Measurements from ENCODE around the gene ATP1B3. TPM values are rescaled to one million over a fixed set of nuclear protein-coding genes. Genes with fewer than 3 reads are reported as not detected.
A peak's percentile ranks its signal among the peaks of the same experiment; 100 is the strongest.

The ATP1B3 gene
- 100 to 1,000 TPM; 143 to 145 TPM for total RNA-seq

DNA sequence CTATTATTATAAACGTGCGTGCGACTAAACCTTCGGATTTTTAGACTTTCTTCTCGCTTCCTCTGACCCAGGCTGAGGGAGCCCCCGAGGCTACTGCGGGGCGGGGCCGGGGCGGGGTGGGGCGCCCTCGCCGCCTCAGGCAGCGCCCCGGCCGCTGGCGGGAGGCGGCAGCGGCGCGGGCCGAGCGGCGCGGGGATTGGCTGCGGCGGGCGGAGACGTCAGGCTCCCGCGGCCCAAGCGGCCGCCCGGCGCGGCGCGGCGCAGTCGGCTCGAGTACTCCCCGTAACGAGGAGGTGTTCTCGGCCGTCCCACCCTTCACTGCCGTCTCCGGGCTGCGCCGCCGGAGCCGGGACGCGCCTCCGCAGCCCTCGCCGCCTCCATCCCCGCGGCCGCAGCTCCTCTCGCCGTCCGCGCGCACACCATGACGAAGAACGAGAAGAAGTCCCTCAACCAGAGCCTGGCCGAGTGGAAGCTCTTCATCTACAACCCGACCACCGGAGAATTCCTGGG, at the start of gene ATP1B3:
TSS of gene ATP1B3 (plus strand) at position 263 of the 510 bp plus-strand sequence. CDS start at position 422, 159 bp downstream.
- ChIA-PET CTCF (interaction anchor here (1.1 to 6.4 kb wide), 3 partner anchors 37 to 565 kb away, joined by 3 to 110 read pairs (median 49); partner anchors contain the start of gene RNF7), POLR2A (interaction anchor here (0.8 to 4.3 kb wide), 8 partner anchors 16 to 389 kb away, joined by 3 to 56 read pairs (median 6); partner anchors contain the start of genes RASA2 and RNF7)
- intact Hi-C loops (cut with micrococcal nuclease), result loop anchor here (1.0 to 10.0 kb wide), 5 partner anchors 138 to 572 kb away; partner anchors contain the start of genes RASA2, RNF7 and TFDP2
- no peaks in the 10 kb centered on the region for H3K9me3 Mint-ChIP-seq
- DNase-seq, result peak; percentile 87
- peak within 1 kb of the TSS; percentile 92 for H3K27ac Mint-ChIP-seq
- H3K4me1 Mint-ChIP-seq (ENCODE audit: low read depth), result peaks cover 36% of the 10 kb centered on the region
- H3K27me3 Mint-ChIP-seq, result no peaks in the 10 kb centered on the region
- peak within 1 kb of the TSS; percentile 96 for H3K4me3 Mint-ChIP-seq
- peaks cover 16% of the 10 kb centered on the region for H3K36me3 Mint-ChIP-seq

GRCh38 chr3:141828487-141828886, 48.0 kb upstream of the ATP1B3 start:
- H3K9me3 Mint-ChIP-seq, result no peaks in the 10 kb centered on the region
- intact Hi-C loops (cut with micrococcal nuclease), result no loop called here
- no peaks in the 10 kb centered on the region for H3K27me3 Mint-ChIP-seq
- H3K36me3 Mint-ChIP-seq, result no peaks in the 10 kb centered on the region
- H3K4me1 Mint-ChIP-seq (ENCODE audit: low read depth), result no peaks in the 10 kb centered on the region
- CTCF ChIA-PET, result no interaction called here
- no peak for DNase-seq
- H3K27ac Mint-ChIP-seq, result no peak overlapping the region
- H3K4me3 Mint-ChIP-seq, result no peak overlapping the region
- POLR2A ChIA-PET, result no interaction called here

- Mint-ChIP-seq H3K4me3 (no peak overlapping the region), H3K36me3 (no peaks in the 10 kb centered on the region), H3K9me3 (no peaks in the 10 kb centered on the region), H3K27me3 (no peaks in the 10 kb centered on the region), H3K4me1 (ENCODE audit: low read depth) (no peaks in the 10 kb centered on the region), H3K27ac (no peak overlapping the region)
- ChIA-PET CTCF (no interaction called here), POLR2A (no interaction called here)
- no peak for DNase-seq
- intact Hi-C loops (cut with micrococcal nuclease), result no loop called here
These were observed 47.6 kb upstream of the ATP1B3 start for GRCh38 chr3:141828890-141829289.

DNA sequence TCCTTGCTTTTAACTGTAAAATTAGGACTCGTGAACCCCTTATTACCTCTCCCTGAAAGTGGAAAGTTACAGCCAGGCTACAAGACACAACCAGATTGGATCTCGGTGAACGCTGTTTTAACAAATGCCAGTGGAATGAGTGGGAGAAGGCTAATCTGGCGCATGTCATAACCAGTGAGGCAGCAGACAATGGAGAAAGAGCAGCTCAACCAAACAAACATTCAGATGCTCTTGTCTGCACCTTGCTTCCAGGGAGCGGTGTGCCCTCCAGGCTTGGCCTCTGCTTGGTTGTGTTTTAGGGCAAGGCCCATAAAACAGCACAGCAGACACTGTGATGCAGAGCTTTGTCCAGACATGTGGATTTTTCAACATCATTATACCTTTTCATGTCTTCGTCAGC, 45.9 kb upstream of the ATP1B3 start:
- intact Hi-C loops (cut with micrococcal nuclease), result no loop called here
- ChIA-PET POLR2A (no interaction called here), CTCF (no interaction called here)
- no peaks in the 10 kb centered on the region for H3K36me3 Mint-ChIP-seq
- H3K9me3 Mint-ChIP-seq, result no peaks in the 10 kb centered on the region
- no peak overlapping the region for H3K4me3 Mint-ChIP-seq
- H3K27me3 Mint-ChIP-seq, result no peaks in the 10 kb centered on the region
- no peaks in the 10 kb centered on the region for H3K4me1 Mint-ChIP-seq (ENCODE audit: low read depth)
- DNase-seq, result no peak
- no peak overlapping the region for H3K27ac Mint-ChIP-seq

DNA sequence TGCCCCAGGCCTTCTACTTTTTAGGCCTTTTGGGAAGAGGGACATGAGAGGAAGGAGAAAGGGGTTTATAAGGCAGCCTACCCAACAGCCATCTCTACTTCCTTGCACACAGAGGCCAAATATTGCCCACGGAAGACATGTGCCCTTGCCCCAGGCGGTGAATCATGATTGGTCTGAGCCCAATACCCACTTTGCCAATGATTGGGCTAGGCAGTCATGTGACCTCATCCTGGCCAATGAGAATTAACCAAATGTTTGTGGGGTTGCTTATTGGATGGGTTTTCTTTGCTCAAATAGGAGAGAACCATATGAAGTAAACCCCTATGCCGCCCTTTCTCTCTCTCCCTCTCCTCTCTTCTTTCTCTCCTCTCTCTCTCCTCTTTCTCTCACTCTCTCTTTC, 42.2 kb upstream of the ATP1B3 start:
- DNase-seq, result no peak
- H3K27ac Mint-ChIP-seq, result no peak overlapping the region
- no peaks in the 10 kb centered on the region for H3K9me3 Mint-ChIP-seq
- H3K4me1 Mint-ChIP-seq (ENCODE audit: low read depth), result no peaks in the 10 kb centered on the region
- CTCF ChIA-PET, result no interaction called here
- no peak overlapping the region for H3K4me3 Mint-ChIP-seq
- H3K36me3 Mint-ChIP-seq, result no peaks in the 10 kb centered on the region
- intact Hi-C loops (cut with micrococcal nuclease), result no loop called here
- no peaks in the 10 kb centered on the region for H3K27me3 Mint-ChIP-seq
- POLR2A ChIA-PET, result no interaction called here

DNA sequence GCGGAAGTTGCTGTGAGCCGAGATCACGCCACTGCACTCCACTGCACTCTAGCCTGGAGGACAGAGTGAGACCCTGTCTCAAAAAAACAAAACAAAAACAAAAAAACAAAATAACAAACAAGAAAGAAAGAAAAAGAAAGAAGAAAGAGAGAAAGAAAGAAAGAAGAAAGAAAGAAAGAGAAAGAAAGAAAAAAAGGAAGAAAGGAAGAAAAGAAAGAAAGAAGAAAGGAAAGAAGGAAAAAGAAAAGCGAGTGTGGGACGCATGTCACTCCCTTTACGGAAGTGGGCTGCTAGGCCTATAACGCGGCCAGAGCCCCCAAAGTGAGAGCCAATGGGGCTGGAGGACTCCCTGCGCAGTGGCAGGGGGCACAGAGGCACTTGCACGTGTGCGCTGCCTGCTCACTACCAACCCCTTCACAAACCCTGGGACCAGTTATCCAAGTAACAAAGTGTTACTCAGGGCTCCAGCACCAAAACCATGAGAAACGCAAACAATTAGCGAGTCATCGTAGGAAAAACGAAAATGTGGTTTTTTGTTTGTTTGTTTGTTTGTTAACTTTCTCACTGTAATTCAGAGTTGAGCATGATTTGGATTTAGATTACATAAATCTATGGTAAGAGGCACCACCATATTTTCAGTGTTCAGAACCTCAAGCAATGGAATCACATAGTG, 40.8 kb upstream of the ATP1B3 start:
- no peaks in the 10 kb centered on the region for H3K9me3 Mint-ChIP-seq
- H3K4me1 Mint-ChIP-seq (ENCODE audit: low read depth), result peaks cover 3% of the 10 kb centered on the region
- no peaks in the 10 kb centered on the region for H3K36me3 Mint-ChIP-seq
- no peak for DNase-seq
- intact Hi-C loops (cut with micrococcal nuclease), result no loop called here
- CTCF ChIA-PET, result no interaction called here
- no peak overlapping the region for H3K4me3 Mint-ChIP-seq
- POLR2A ChIA-PET, result no interaction called here
- no peaks in the 10 kb centered on the region for H3K27me3 Mint-ChIP-seq
- H3K27ac Mint-ChIP-seq, result no peak overlapping the region

- no peaks in the 10 kb centered on the region for H3K9me3 Mint-ChIP-seq
- H3K4me3 Mint-ChIP-seq, result no peak overlapping the region
- ChIA-PET POLR2A (no interaction called here), CTCF (interaction anchor here (0.7 kb wide), 1 partner anchor 232 kb away, joined by 3 read pairs; no protein-coding TSS in a partner anchor)
- H3K27ac Mint-ChIP-seq, result no peak overlapping the region
- H3K27me3 Mint-ChIP-seq, result no peaks in the 10 kb centered on the region
- intact Hi-C loops (cut with micrococcal nuclease), result no loop called here
- DNase-seq, result no peak
- no peaks in the 10 kb centered on the region for H3K36me3 Mint-ChIP-seq
- peaks cover 11% of the 10 kb centered on the region for H3K4me1 Mint-ChIP-seq (ENCODE audit: low read depth)
These were observed 37.1 kb upstream of the ATP1B3 start for GRCh38 chr3:141839389-141839788.

- peak; percentile 15 for DNase-seq
- no peaks in the 10 kb centered on the region for H3K27me3 Mint-ChIP-seq
- H3K9me3 Mint-ChIP-seq, result no peaks in the 10 kb centered on the region
- POLR2A ChIA-PET, result interaction anchor here (1.0 to 1.2 kb wide), 2 partner anchors 9 to 44 kb away, joined by 3 to 4 read pairs; no protein-coding TSS in a partner anchor
- intact Hi-C loops (cut with micrococcal nuclease), result no loop called here
- H3K27ac Mint-ChIP-seq, result no peak overlapping the region
- H3K4me1 Mint-ChIP-seq (ENCODE audit: low read depth), result peaks cover 11% of the 10 kb centered on the region
- no peaks in the 10 kb centered on the region for H3K36me3 Mint-ChIP-seq
- CTCF ChIA-PET, result interaction anchor here (0.6 to 1.0 kb wide), 5 partner anchors 19 to 874 kb away, joined by 3 to 4 read pairs (median 3); no protein-coding TSS in a partner anchor
- no peak overlapping the region for H3K4me3 Mint-ChIP-seq
These were observed 35.5 kb upstream of the ATP1B3 start for GRCh38 chr3:141840737-141841544.

GRCh38 chr3:141844108-141844507, 32.3 kb upstream of the ATP1B3 start:
- DNase-seq, result no peak
- CTCF ChIA-PET, result interaction anchor here (1.1 to 1.9 kb wide), 3 partner anchors 69 to 267 kb away, joined by 4 to 5 read pairs (median 5); no protein-coding TSS in a partner anchor
- Mint-ChIP-seq H3K9me3 (no peaks in the 10 kb centered on the region), H3K27ac (no peak overlapping the region), H3K36me3 (no peaks in the 10 kb centered on the region), H3K4me3 (no peak overlapping the region), H3K4me1 (ENCODE audit: low read depth) (peaks cover 11% of the 10 kb centered on the region), H3K27me3 (no peaks in the 10 kb centered on the region)
- intact Hi-C loops (cut with micrococcal nuclease), result no loop called here
- POLR2A ChIA-PET, result interaction anchor here (0.8 to 1.1 kb wide), 2 partner anchors 47 to 105 kb away, joined by 3 read pairs; no protein-coding TSS in a partner anchor

GRCh38 chr3:141844812-141845211, 31.6 kb upstream of the ATP1B3 start:
- CTCF ChIA-PET, result interaction anchor here (0.7 to 1.9 kb wide), 6 partner anchors 30 to 412 kb away, joined by 3 to 5 read pairs (median 4); no protein-coding TSS in a partner anchor
- no peak for DNase-seq
- H3K27me3 Mint-ChIP-seq, result no peaks in the 10 kb centered on the region
- intact Hi-C loops (cut with micrococcal nuclease), result no loop called here
- POLR2A ChIA-PET, result interaction anchor here (1.1 kb wide), 1 partner anchor 106 kb away, joined by 3 read pairs; no protein-coding TSS in a partner anchor
- no peak overlapping the region for H3K27ac Mint-ChIP-seq
- H3K9me3 Mint-ChIP-seq, result no peaks in the 10 kb centered on the region
- H3K4me3 Mint-ChIP-seq, result no peak overlapping the region
- H3K36me3 Mint-ChIP-seq, result no peaks in the 10 kb centered on the region
- peaks cover 11% of the 10 kb centered on the region for H3K4me1 Mint-ChIP-seq (ENCODE audit: low read depth)

DNA sequence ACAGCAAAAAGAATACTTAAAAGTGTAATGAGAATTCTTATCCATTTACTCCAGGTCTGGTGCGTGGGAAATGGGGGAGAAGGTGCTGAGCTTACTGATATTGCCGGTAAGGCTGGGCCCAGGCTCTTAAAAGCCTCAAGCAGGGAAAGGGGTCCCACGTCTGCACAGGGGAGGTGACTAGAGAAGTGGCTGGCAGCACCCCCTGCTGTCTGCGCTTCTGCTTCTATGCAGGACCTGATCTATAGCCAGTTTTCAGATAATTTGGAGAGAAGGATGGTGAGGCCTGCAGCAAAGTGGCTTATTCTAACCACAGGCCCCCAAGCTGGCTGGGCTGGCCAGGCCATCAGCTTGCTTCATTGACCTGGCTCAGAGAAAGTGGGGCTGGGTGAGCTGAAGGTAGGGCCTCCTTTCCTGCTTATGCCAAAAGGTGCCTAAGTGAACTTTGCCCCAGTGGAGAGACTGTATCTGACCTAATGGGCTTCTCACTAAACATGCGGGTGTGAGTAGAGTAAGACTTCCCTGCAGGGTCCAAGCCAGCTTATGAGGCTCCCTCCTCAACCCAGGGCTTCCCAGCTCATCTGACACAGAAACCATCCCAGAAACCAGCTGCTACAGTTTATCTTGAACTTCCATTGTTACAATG, 30.9 kb upstream of the ATP1B3 start:
- no peaks in the 10 kb centered on the region for H3K27me3 Mint-ChIP-seq
- ChIA-PET CTCF (interaction anchor here (0.7 to 1.9 kb wide), 5 partner anchors 30 to 412 kb away, joined by 3 to 5 read pairs (median 4); no protein-coding TSS in a partner anchor), POLR2A (interaction anchor here (0.7 to 1.1 kb wide), 2 partner anchors 30 to 107 kb away, joined by 3 read pairs; no protein-coding TSS in a partner anchor)
- intact Hi-C loops (cut with micrococcal nuclease), result no loop called here
- H3K4me3 Mint-ChIP-seq, result no peak overlapping the region
- H3K4me1 Mint-ChIP-seq (ENCODE audit: low read depth), result peaks cover 10% of the 10 kb centered on the region
- DNase-seq, result peak; percentile 25
- H3K36me3 Mint-ChIP-seq, result no peaks in the 10 kb centered on the region
- H3K27ac Mint-ChIP-seq, result no peak overlapping the region
- H3K9me3 Mint-ChIP-seq, result no peaks in the 10 kb centered on the region
